ACHN (cell line): ENCODE data around the gene GFOD1.
"Not testable (repeated sequence)": the region's sequence is repeated elsewhere in the genome, so short reads cannot be mapped to it uniquely, and the experiment has no call there.

Experiments
- DNase-seq: peaks from one replicate; pipeline ENCODE4 v3.0.0-alpha.2; 2015
- in situ Hi-C: cut with HindIII; loops from 2 replicates; pipeline ENCODE4 v1.10.0; 2017; ENCODE audit warnings: low sequenced_read_pairs, low pct_ligation_motif_present, low pct_unique_long_range_greater_than_20kb

GFOD1 gene

GRCh38 chr6:13471184-13471583 lies 16.2 kb downstream of the GFOD1 start:
- no peak for DNase-seq
- in situ Hi-C loops = no loop called here

GRCh38 chr6:13470238-13471140 lies 16.9 kb downstream of the GFOD1 start:
- in situ Hi-C loops = no loop called here
- DNase-seq = no peak

- DNase-seq = no peak
- in situ Hi-C loops = no loop called here
These were observed 17.7 kb downstream of the GFOD1 start for GRCh38 chr6:13469693-13470092.

GRCh38 chr6:13468839-13469238 lies 18.6 kb downstream of the GFOD1 start:
- DNase-seq = no peak
- in situ Hi-C loops = no loop called here

GRCh38 chr6:13467216-13467600 lies 20.2 kb downstream of the GFOD1 start:
- in situ Hi-C loops = no loop called here
- DNase-seq = no peak

- in situ Hi-C loops = no loop called here
- DNase-seq = no peak
These were observed 20.8 kb downstream of the GFOD1 start for GRCh38 chr6:13466304-13467215.

GRCh38 chr6:13465734-13466133 lies 21.7 kb downstream of the GFOD1 start:
- DNase-seq = no peak
- in situ Hi-C loops = no loop called here

GRCh38 chr6:13463941-13464340 lies 23.5 kb downstream of the GFOD1 start:
- DNase-seq = no peak
- in situ Hi-C loops = no loop called here

- in situ Hi-C loops = no loop called here
- DNase-seq = no peak
These were observed 24.1 kb downstream of the GFOD1 start for GRCh38 chr6:13463328-13463717.

GRCh38 chr6:13462458-13463327 lies 24.7 kb downstream of the GFOD1 start:
- in situ Hi-C loops = no loop called here
- no peak for DNase-seq

GRCh38 chr6:13461805-13462204 lies 25.6 kb downstream of the GFOD1 start:
- in situ Hi-C loops = no loop called here
- no peak for DNase-seq

GRCh38 chr6:13461307-13461706 lies 26.1 kb downstream of the GFOD1 start:
- in situ Hi-C loops = no loop called here
- DNase-seq = no peak

GRCh38 chr6:13460289-13460688 lies 27.1 kb downstream of the GFOD1 start:
- DNase-seq = not testable (repeated sequence)

GRCh38 chr6:13457577-13457976 lies 29.8 kb downstream of the GFOD1 start:
- DNase-seq = no peak

More at GRCh38 chr6:13460289-13460688, 27.1 kb downstream of the GFOD1 start:
- in situ Hi-C loops = not testable (repeated sequence)

GRCh38 chr6:13455552-13455966 lies 31.8 kb downstream of the GFOD1 start:
- in situ Hi-C loops = no loop called here
- no peak for DNase-seq

More at GRCh38 chr6:13457577-13457976, 29.8 kb downstream of the GFOD1 start:
- in situ Hi-C loops = no loop called here

- DNase-seq = no peak
- in situ Hi-C loops = no loop called here
These were observed 32.8 kb downstream of the GFOD1 start for GRCh38 chr6:13454286-13455221.

GRCh38 chr6:13453771-13454251 lies 33.6 kb downstream of the GFOD1 start:
- in situ Hi-C loops = no loop called here
- no peak for DNase-seq
